Fibroblast of mammary gland (primary cell): ENCODE results near the gene CTH.

Source experiments
- DNase-seq: peaks from one replicate; pipeline ENCODE4 v3.0.0-alpha.2; 2010; ENCODE audit warnings: low read depth
- H3K4me3 ChIP-seq: 2 replicates; pipeline ENCODE4 v1.5.1; 2011; ENCODE audit warnings: low read depth, mild to moderate bottlenecking, low read length, moderate library complexity; ENCODE audit not compliant: control insufficient read depth
- TF ChIP-seq, protein P1 (sequence below): conservative IDR thresholded peaks from 2 replicates; pipeline ENCODE4 v1.5.1; 2011; ENCODE audit warnings: low read depth, low read length, inconsistent platforms; ENCODE audit not compliant: control insufficient read depth, insufficient read depth

The CTH gene

DNA sequence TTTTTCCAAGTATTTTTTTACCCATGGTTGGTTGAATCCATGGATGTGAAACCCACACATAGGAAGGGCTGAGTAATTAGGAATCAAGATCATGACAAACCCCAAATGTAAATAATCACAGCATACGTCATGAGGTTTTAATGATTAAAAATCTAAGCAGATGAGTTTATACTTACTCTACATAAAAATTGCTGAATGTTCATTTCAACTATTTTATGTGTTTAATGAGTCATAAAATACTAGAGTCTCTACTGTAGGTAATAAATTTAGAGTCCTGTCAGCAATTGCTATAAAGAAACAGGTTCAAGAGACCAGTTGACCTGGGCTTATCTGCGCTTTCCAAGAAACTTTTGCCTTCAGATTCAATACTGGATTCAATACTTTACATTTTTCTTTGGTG lies 18.2 kb downstream of the CTH start:
- DNase-seq, result peak; percentile 62
- TF ChIP-seq, protein P1, sequence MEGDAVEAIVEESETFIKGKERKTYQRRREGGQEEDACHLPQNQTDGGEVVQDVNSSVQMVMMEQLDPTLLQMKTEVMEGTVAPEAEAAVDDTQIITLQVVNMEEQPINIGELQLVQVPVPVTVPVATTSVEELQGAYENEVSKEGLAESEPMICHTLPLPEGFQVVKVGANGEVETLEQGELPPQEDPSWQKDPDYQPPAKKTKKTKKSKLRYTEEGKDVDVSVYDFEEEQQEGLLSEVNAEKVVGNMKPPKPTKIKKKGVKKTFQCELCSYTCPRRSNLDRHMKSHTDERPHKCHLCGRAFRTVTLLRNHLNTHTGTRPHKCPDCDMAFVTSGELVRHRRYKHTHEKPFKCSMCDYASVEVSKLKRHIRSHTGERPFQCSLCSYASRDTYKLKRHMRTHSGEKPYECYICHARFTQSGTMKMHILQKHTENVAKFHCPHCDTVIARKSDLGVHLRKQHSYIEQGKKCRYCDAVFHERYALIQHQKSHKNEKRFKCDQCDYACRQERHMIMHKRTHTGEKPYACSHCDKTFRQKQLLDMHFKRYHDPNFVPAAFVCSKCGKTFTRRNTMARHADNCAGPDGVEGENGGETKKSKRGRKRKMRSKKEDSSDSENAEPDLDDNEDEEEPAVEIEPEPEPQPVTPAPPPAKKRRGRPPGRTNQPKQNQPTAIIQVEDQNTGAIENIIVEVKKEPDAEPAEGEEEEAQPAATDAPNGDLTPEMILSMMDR, result no peak
- no peak overlapping the region for H3K4me3 ChIP-seq

DNA sequence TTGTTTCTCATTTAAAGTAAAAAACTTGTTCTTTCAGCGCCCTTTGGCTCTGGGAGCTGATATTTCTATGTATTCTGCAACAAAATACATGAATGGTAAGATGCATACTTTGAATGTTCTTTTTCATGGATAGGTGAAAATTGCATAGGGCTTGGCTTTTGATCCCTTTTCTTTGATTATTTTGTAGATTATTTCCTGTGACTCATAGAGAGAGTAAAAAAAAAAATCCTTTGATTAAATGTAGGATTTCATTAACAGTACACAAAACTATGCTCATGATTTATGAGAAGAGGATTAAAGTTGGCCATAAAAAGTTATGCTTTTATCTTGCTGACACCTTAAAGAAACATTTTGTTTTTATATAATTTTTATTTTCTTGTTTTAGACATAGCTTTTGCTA lies 18.7 kb downstream of the CTH start:
- TF ChIP-seq, protein P1, result no peak
- H3K4me3 ChIP-seq, result no peak overlapping the region
- DNase-seq, result no peak

DNA sequence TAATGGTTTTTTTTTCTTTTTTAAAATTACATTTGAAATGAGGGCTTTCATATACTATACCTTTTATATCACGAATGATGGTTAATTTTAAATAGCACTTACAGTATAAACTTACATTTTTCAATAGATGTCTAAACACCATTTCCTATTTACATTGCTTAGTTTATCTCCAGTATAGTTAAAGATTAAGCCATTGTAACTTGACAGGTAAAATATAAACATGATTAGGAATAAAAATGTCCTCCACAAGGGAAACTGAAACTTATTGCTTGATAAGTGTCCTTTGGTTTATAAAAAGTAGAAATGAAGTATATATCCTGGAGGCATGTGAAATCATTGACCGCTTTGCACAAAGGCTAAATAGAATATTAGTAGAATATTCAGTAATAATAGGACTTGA lies 20.2 kb downstream of the CTH start:
- TF ChIP-seq, protein P1, result no peak
- no peak for DNase-seq
- no peak overlapping the region for H3K4me3 ChIP-seq

DNA sequence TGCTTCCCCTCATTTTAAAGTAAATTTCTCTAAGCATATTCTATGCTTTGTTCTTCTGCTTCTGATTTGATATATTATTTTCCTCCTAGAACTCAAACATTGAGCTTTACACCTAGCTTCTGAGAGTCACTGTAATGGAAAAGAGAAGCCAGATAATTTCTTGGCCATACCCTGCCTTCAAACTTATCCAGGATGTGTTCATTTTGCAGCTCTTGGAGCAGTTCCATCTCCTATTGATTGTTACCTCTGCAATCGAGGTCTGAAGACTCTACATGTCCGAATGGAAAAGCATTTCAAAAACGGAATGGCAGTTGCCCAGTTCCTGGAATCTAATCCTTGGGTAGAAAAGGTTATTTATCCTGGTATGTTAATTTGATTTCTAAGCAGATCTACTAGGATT lies 20.8 kb downstream of the CTH start:
- DNase-seq, result no peak
- TF ChIP-seq, protein P1, result no peak
- no peak overlapping the region for H3K4me3 ChIP-seq

DNA sequence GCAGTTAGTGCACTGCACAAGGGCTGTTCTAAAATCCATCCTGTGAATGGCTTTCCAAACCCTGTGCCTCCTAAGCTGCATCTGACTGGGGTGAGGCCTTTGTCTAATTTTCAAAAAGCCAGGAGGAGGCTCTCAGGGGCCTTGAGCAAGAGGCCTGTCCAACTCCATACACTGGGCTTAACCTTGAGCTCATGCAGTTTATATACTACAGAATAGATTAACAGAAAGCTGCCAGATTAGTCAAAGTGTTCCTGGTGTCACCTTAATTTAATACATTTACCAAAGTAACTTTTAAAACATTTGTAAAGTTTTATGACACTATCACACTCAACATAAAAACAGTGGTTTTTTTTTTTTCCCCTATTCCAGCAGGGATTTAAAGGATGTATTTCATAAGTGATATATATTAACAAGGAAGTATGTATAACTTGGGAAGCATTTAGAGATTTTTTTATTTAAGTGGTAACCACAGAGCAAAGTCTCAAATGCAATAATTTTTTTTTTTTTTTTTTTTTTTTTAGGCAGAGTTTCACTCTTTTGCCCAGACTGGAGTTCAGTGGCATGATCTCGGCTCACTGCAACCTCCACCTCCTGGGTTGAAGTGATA lies 23.3 kb downstream of the CTH start:
- TF ChIP-seq, protein P1, result no peak
- no peak overlapping the region for H3K4me3 ChIP-seq
- no peak for DNase-seq

DNA sequence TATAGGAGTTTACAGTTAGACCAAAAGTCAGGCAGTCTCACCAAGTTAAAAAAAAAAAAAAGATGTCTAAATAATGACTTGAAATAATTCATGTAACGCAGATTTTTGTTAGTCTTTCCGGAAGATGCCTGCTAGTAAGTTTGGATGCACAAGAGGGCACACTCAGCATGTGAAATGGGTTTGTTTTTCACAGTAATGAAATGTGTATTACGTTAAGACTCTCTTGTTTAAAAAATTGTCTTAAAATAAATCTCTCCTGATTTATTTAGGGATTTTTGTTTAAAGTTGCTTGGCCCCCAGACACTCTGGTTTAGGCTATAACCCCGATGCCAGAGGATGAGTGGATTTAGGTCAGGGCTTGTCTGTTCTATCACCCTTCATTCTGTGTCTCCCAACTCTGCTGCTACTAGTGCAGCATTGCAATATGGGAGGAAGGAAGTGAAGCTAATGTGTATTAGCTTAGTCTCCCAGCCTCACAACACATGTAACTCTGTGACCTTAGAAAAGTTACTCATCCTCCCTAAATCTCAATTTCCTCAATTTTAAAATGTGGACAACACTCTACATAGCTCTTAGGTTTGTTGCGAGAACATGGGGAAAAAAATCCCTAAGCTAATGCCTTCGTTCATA lies 25.7 kb downstream of the CTH start:
- no peak overlapping the region for H3K4me3 ChIP-seq
- TF ChIP-seq, protein P1, result peak; percentile 70
- peak; percentile 70 for DNase-seq
